GM18505 (cell line): ENCODE measurements around the gene TMPRSS3.

Experiments used
- ATAC-seq: cut with Tn5 transposase; IDR thresholded peaks from one replicate; pipeline ENCODE4 v1.9.1; 2021; ENCODE audit not compliant: unreplicated experiment
- POLR2A ChIP-seq: IDR thresholded peaks from 4 replicates; pipeline ENCODE4 v1.6.1; 2011; ENCODE audit warnings: borderline replicate concordance; ENCODE audit not compliant: insufficient read depth, insufficient read length; ENCODE audit errors: extremely low read depth

Gene TMPRSS3

GRCh38 chr21:42375966-42376337 is 19.9 kb downstream of the TMPRSS3 start:
- TF ChIP-seq POLR2A = no peak
- no peak for ATAC-seq

- ATAC-seq = no peak
- TF ChIP-seq POLR2A = no peak
Measured at GRCh38 chr21:42375506-42375905, 20.3 kb downstream of the TMPRSS3 start.

GRCh38 chr21:42374864-42375499 is 20.9 kb downstream of the TMPRSS3 start:
- TF ChIP-seq POLR2A = no peak
- no peak for ATAC-seq

- TF ChIP-seq POLR2A = no peak
Measured at GRCh38 chr21:42374457-42374856, 21.4 kb downstream of the TMPRSS3 start.

GRCh38 chr21:42373908-42374455 is 21.9 kb downstream of the TMPRSS3 start:
- no peak for ATAC-seq
- TF ChIP-seq POLR2A = no peak

More at GRCh38 chr21:42374457-42374856, 21.4 kb downstream of the TMPRSS3 start:
- ATAC-seq = no peak

GRCh38 chr21:42373196-42373907 is 22.5 kb downstream of the TMPRSS3 start:
- no peak for ATAC-seq
- TF ChIP-seq POLR2A = no peak

GRCh38 chr21:42370894-42371654 is 24.8 kb downstream of the TMPRSS3 start:
- no peak for TF ChIP-seq POLR2A
- ATAC-seq = no peak

- ATAC-seq = no peak
- TF ChIP-seq POLR2A = no peak
Measured at GRCh38 chr21:42369821-42370220, 26.0 kb downstream of the TMPRSS3 start.

- TF ChIP-seq POLR2A = no peak
- ATAC-seq = no peak
Measured at GRCh38 chr21:42367367-42368165, 28.3 kb downstream of the TMPRSS3 start.

GRCh38 chr21:42366292-42367010 is 29.4 kb downstream of the TMPRSS3 start, which contains the start of gene TFF1:
TFF1 (minus strand) TSS chr21:42366535; CDS start chr21:42366495, 40 bp downstream.
- TF ChIP-seq POLR2A = no peak
- no peak for ATAC-seq

- no peak for ATAC-seq
- TF ChIP-seq POLR2A = no peak
Measured at GRCh38 chr21:42365770-42366169, 30.1 kb downstream of the TMPRSS3 start.

- TF ChIP-seq POLR2A = no peak
- ATAC-seq = no peak
Measured at GRCh38 chr21:42364304-42364865, 31.5 kb downstream of the TMPRSS3 start.
